ENCODE data around the gene ABI1. TPM values are rescaled to one million over a fixed set of nuclear protein-coding genes. Genes with fewer than 3 reads are reported as not detected.

ABI1 gene
- total RNA-seq, 1 donor from 2014 or later, result 33.8 TPM

GRCh38 chr10:26780793-26781601, 79.8 kb downstream of the ABI1 start:
- DNase-seq (ENCODE audit: low spot score), result no peak
- intact Hi-C loops (cut with DNase I), result no loop called here

GRCh38 chr10:26780106-26780792, 80.5 kb downstream of the ABI1 start:
- intact Hi-C loops (cut with DNase I), result no loop called here
- no peak for DNase-seq (ENCODE audit: low spot score)

- DNase-seq (ENCODE audit: low spot score), result no peak
- intact Hi-C loops (cut with DNase I), result no loop called here
Observed at GRCh38 chr10:26779176-26779860, 81.4 kb downstream of the ABI1 start.

- no peak for DNase-seq (ENCODE audit: low spot score)
- intact Hi-C loops (cut with DNase I), result no loop called here
Observed at GRCh38 chr10:26777686-26778085, 83.1 kb downstream of the ABI1 start.

- intact Hi-C loops (cut with DNase I), result no loop called here
- DNase-seq (ENCODE audit: low spot score), result no peak
Observed at GRCh38 chr10:26776258-26776657, 84.5 kb downstream of the ABI1 start.

DNA sequence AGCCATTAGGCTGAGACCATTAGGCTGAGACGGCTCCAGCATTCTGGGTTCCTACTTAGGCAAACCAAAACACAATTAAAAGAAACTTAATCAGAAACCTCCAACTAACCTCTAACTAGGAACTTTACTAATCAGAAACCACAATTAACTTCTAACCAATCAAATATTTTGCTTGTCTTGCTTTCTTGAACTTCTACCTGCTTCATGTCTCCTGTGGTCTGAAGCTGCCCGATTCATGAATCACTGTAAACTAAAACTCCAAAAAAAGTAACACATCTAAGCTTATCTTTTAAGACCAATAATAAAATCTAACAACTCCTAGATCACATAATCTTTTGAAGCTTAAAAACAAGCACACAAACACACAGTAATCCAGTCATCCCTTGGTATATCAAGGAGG, 87.1 kb downstream of the ABI1 start:
- intact Hi-C loops (cut with DNase I), result no loop called here
- no peak for DNase-seq (ENCODE audit: low spot score)

GRCh38 chr10:26770069-26770468, 90.7 kb downstream of the ABI1 start:
- intact Hi-C loops (cut with DNase I), result no loop called here

DNA sequence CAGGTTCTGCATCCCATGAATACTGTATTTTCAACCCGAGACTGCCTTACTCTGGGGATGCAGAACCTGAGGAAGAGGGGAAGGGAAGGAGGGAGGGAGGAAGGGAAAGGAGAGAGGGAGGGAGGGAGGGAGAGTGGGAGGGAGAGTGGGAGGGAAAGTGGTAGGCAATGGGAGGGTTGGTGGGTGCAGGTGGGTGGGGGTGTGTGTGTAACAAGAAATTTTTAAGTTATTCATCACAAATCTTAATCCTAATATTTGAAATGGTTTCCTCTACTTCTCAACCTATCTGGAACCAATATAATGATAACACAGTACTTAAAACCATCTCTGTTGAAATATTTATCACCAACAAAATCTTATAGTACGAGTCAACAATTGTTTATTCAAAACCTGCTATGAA, 95.2 kb downstream of the ABI1 start:
- intact Hi-C loops (cut with DNase I), result no loop called here
- DNase-seq (ENCODE audit: low spot score), result no peak

More at GRCh38 chr10:26770069-26770468, 90.7 kb downstream of the ABI1 start:
- DNase-seq (ENCODE audit: low spot score), result no peak

GRCh38 chr10:26759008-26759407, 101.8 kb downstream of the ABI1 start:
- no peak for DNase-seq (ENCODE audit: low spot score)
- intact Hi-C loops (cut with DNase I), result no loop called here

GRCh38 chr10:26755443-26755903, 105.3 kb downstream of the ABI1 start:
- intact Hi-C loops (cut with DNase I), result no loop called here
- no peak for DNase-seq (ENCODE audit: low spot score)

DNA sequence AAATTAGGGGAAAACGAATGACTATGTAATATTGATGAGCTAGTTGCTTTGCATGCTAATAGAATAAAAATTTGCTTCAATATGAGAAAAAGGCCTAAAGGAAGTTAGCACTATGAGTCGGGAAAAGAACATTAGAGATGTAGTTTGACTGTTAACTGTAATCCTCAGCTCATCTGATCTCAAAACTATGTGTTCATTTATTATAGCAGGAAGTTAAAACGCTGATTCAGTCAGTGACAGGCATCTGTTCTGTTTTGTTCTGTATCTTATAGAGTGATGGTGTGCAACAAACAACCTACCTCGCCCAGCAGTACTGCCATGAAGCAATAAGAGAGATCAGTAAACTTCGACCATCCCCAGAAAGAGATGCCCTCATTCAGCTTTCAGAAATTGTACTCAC, 114.7 kb downstream of the ABI1 start:
- intact Hi-C loops (cut with DNase I), result no loop called here
- no peak for DNase-seq (ENCODE audit: low spot score)

GRCh38 chr10:26743841-26744240, 116.9 kb downstream of the ABI1 start:
- no peak for DNase-seq (ENCODE audit: low spot score)
- intact Hi-C loops (cut with DNase I), result no loop called here

GRCh38 chr10:26743091-26743490, 117.7 kb downstream of the ABI1 start:
- intact Hi-C loops (cut with DNase I), result no loop called here
- DNase-seq (ENCODE audit: low spot score), result no peak

- intact Hi-C loops (cut with DNase I), result no loop called here
- no peak for DNase-seq (ENCODE audit: low spot score)
Observed at GRCh38 chr10:26741368-26741767, 119.4 kb downstream of the ABI1 start.

- intact Hi-C loops (cut with DNase I), result no loop called here
- no peak for DNase-seq (ENCODE audit: low spot score)
Observed at GRCh38 chr10:26739071-26739631, 121.6 kb downstream of the ABI1 start.

- intact Hi-C loops (cut with DNase I), result no loop called here
- DNase-seq (ENCODE audit: low spot score), result no peak
Observed at GRCh38 chr10:26738301-26738911, 122.4 kb downstream of the ABI1 start.

DNA sequence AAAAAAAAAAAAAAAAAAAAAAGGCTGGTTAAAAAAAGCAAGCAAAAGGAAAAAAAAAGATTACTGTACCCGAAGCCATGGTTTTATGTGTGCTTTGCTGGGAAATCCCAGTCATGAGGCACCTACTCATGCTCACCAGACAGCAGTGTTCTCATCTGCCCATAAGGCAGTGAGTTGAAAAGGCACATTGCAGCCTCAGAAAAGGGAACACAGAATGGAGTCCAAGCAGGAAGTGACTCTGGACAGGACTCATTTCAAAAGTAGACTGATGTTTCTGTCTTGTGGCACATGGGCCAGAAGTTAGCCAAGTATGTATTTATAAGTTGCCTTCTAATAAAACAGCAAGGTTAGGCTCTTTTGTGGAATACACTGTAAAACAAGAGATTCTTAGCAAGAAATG, 123.0 kb downstream of the ABI1 start:
- intact Hi-C loops (cut with DNase I), result no loop called here

GRCh38 chr10:26735435-26735834, 125.3 kb downstream of the ABI1 start:
- intact Hi-C loops (cut with DNase I), result no loop called here
- DNase-seq (ENCODE audit: low spot score), result no peak

More for the DNA sequence above, 123.0 kb downstream of the ABI1 start:
- DNase-seq (ENCODE audit: low spot score), result no peak

- intact Hi-C loops (cut with DNase I), result no loop called here
- DNase-seq (ENCODE audit: low spot score), result no peak
Observed at GRCh38 chr10:26733750-26734568, 126.8 kb downstream of the ABI1 start.
